ENCODE data around the gene CNOT3.
"Not testable (repeated sequence)": the region's sequence is repeated elsewhere in the genome, so short reads cannot be mapped to it uniquely, and the experiment has no call there.

The CNOT3 gene

GRCh38 chr19:54191011-54191810 is 53.6 kb downstream of the CNOT3 start, which contains the start of gene TSEN34:
Gene TSEN34 (plus strand): TSS chr19:54191308. CDS start chr19:54191365, 57 bp downstream.
- peak in 1 of 2 donors; percentile 84 for DNase-seq (ENCODE audit: low read depth in 2 of 2)

- no peak for DNase-seq (ENCODE audit: low read depth in 2 of 2)
These were observed 54.4 kb downstream of the CNOT3 start for GRCh38 chr19:54191811-54192453.

GRCh38 chr19:54193011-54193410 is 55.4 kb downstream of the CNOT3 start:
- no peak for DNase-seq (ENCODE audit: low read depth in 2 of 2)

- DNase-seq (ENCODE audit: low read depth in 2 of 2): not testable (repeated sequence)
These were observed 56.9 kb downstream of the CNOT3 start for GRCh38 chr19:54194463-54194862.

- no peak for DNase-seq (ENCODE audit: low read depth in 2 of 2)
These were observed 59.0 kb downstream of the CNOT3 start for GRCh38 chr19:54196536-54196935.

GRCh38 chr19:54197121-54197520 is 59.6 kb downstream of the CNOT3 start:
- DNase-seq (ENCODE audit: low read depth in 2 of 2): no peak

- no peak for DNase-seq (ENCODE audit: low read depth in 2 of 2)
These were observed 61.8 kb downstream of the CNOT3 start for GRCh38 chr19:54199401-54199800.

GRCh38 chr19:54201172-54201701 is 63.7 kb downstream of the CNOT3 start:
- no peak for DNase-seq (ENCODE audit: low read depth in 2 of 2)

- DNase-seq (ENCODE audit: low read depth in 2 of 2): no peak
These were observed 64.4 kb downstream of the CNOT3 start for GRCh38 chr19:54201980-54202379.

GRCh38 chr19:54203151-54203611 is 65.6 kb downstream of the CNOT3 start:
- no peak for DNase-seq (ENCODE audit: low read depth in 2 of 2)

- no peak for DNase-seq (ENCODE audit: low read depth in 2 of 2)
These were observed 67.4 kb downstream of the CNOT3 start for GRCh38 chr19:54204767-54205468.
